Upper lobe of left lung (tissue), 4 donors: ENCODE measurements around the gene CSNK1A1.

Experiments used
- CTCF ChIP-seq, 6 experiments: fragments of 450-650 bp in 4 of 6; fragments of 200-600 bp in 2 of 6; sonication (generic) in 2 of 6; IDR thresholded peaks; one replicate each; pipeline ENCODE4 v1.5.1; 2016 to 2019; ENCODE audit warnings: antibody characterized with exemption in 6 of 6
- EP300 ChIP-seq, 4 donors: sonication (generic); formaldehyde crosslinking; IDR thresholded peaks; one replicate each; pipeline ENCODE4 v1.5.1; 2017; ENCODE audit warnings: antibody characterized with exemption in 4 of 4, control low read depth in 2 of 4
- POLR2A ChIP-seq, 4 donors: fragments of 450-650 bp; IDR thresholded peaks; one replicate each; pipeline ENCODE4 v1.5.1; 2016 to 2017; ENCODE audit warnings: antibody characterized with exemption in 4 of 4, mild to moderate bottlenecking in 2 of 4
- POLR2AphosphoS5 ChIP-seq, 2 donors: sonication (generic); formaldehyde crosslinking; IDR thresholded peaks; one replicate each; pipeline ENCODE4 v1.5.1; 2017; ENCODE audit warnings: antibody characterized with exemption in 2 of 2

GRCh38 chr5:149443210-149443609, 108.0 kb downstream of the CSNK1A1 start:
- TF ChIP-seq CTCF (IDR thresholded peaks at IDR 0.05) (no peak), POLR2A (IDR thresholded peaks at IDR 0.05) (no peak), EP300 (IDR thresholded peaks at IDR 0.05) (no peak), POLR2AphosphoS5 (IDR thresholded peaks at IDR 0.05) (no peak)
